Activated naive CD4-positive, alpha-beta T cell treated with anti-CD3 and anti-CD28 coated beads, Interleukin-2, amount 50 U/mL, for 16 hours (primary cell): ENCODE results near the gene PDCD6IP.

Experiments used
- DNase-seq: peaks from one replicate; pipeline ENCODE4 v3.0.0-alpha.2; 2020

The PDCD6IP gene

DNA sequence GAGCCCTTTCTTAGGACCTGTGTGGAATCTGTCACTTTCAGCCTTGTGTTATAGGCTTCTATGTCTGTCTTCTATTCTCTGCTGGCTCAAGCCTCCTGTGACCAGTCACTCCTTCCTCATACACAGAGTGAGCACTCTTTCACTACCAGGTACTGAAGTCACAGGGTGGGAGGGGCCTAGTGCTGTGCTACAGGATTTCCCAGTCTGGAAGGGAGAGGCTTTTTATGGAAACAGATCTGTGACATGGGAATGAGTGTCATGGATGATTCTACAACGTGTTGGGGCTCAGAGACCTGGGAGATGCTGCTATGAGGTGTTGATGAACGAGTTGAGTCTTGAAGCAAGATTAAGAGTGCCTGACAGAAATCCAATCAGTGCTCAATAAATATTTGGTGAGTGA is 100.5 kb downstream of the PDCD6IP start:
- no peak for DNase-seq

DNA sequence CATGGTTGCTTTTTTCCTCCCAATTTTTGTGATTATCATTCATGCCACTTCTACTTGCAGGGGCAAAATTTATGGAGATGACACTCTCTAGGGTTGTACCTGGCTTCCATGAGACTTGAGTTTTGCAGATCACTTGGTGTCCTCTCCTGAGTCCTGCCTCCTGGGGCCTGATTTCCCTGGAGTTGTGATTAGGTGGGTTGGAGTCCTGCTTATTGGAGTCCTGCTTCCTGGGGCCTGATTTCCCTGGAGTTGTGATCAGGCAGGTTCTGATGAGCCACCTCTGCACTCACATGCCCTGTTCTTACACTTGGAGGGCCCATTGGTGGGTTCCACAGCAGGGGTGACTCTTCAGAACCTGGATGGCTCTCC is 102.0 kb downstream of the PDCD6IP start:
- no peak for DNase-seq

GRCh38 chr3:33900809-33901505 is 102.5 kb downstream of the PDCD6IP start:
- DNase-seq, result no peak

DNA sequence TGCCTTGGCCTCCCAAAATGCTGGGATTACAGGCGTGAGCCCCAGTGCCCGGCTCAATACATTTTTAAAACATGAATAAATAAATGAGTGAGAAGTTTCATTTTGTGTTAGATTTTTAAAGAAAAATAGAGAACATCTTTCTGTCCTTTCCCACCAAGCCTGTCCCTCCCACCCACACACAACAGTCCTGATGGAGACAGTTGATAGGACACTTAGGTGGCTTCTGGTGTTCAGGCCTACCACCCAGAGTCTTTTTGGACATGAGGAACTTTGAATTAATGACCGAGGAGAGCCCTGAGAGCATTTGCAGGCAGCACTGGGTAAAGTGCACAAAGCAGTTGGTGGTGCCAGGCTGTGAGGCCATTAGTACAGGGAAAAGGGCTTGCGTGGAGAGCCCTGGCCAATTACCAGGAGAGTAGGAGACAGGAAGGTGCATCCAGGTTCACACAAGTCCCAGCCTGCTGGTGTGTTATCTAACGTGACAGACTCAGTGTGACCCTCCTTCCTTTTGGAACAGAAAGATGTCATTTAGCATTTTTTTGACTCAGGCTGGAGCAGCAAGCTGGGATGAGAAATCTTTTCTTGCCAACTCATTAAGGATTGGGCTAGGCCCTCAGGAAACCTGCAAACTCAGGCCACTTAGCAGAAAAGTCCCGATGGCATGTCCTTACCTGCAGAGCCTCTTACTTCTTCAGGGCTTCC is 103.6 kb downstream of the PDCD6IP start:
- no peak for DNase-seq

DNA sequence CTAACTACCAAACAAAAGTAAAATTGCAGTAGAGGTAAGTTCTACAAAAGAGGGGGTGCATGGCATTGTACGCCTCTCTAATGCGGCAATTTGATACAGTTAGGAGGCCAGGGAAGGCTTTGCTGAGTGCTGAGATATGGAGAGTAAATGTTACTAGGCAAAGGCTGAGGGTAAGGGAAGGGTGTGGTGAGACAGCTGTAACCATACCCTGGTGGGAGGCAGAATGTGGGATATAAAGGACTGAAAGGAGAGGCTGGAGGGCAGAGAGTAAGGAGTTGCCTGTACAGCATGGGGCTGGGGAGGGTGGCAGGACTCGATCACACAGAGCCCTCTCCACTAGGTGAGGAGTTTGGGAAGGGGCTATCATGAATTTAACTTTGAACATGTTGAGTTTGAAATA is 106.3 kb downstream of the PDCD6IP start:
- DNase-seq, result no peak

DNA sequence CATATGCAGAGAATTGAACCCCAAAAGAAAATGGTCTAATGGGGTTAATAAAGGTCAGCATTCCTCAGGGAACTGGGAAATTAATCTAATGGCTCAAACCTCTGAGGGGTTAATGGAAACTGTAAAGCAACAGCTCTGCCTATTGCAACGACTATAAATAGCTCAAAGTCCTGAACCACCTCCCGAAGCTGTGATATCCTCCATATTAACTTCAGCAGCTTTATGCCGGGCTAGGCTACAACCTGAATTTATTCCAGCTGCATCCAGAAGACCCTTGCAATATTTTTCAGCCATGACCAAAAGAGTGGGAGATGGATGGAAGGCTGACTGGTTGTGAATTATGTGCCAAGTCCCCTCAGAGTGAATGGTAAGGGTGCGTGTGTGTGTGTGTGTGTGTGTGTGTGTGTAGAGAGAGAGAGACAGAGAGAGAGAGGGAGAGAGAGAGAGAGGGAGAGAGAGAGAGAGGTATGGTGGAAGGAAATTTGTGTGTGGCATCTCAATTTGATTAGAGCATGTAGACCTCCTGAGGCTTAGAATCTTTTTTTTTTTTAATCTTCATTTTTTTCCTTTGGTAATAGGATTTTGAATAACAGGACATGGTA is 109.9 kb downstream of the PDCD6IP start:
- no peak for DNase-seq

DNA sequence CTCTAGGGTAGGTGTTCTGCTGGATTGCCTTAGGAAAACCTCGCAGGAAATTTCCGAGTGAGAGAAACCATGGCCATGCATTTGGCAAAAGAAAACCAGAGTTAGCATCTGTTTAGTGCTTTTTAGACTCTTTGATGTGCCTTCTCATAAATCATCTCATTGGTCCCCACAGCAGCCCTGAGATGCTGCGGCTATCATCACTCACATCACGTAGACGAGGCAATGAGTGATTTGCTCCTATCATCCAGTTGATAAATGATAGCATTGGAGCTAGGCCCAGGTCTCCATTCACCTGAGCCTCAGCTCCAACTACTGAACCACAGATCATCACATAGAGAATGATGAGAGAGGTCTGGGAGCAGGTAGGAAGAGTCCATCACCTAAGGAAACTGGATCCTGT is 111.1 kb downstream of the PDCD6IP start:
- no peak for DNase-seq

DNA sequence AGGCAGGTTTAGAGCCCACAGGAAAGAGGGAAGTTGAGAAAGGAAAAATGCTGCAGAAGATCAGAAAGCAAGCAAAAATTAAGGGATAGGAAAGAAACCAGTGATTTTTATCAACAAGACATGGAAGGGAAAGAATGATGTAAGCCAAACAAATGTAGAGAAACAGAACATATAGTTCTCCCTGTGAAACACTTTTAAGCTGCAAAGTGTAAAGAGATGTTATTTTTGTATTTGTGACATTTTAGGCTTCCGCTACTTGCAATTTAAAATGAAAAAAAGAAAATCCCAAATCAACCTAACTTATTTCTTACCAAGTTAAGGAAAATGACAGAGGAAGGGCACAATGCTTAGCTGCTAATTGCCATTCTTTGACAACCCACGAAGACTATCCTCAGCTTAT is 111.6 kb downstream of the PDCD6IP start:
- DNase-seq, result no peak

- no peak for DNase-seq
Observed at GRCh38 chr3:33911525-33912322, 113.3 kb downstream of the PDCD6IP start.

DNA sequence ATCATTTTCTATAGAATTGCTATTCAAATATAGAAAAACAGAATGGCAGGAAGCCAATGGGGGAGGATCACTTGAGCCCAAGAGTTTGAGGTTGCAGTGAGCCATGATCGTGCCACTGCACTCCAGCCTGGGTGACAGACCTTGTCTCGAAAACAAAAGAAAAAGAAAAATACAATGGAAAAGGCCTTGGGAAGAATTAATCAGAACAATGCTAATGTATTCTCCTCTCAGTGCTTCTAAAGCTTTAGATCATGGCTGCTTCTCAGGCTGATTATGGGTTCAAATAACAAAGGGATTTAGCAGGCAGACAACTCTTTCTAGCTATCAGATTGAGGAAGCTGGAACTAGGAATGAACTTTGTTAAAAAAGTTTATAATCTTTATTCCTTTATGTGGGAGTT is 115.8 kb downstream of the PDCD6IP start:
- DNase-seq, result no peak

GRCh38 chr3:33914731-33915379 is 116.4 kb downstream of the PDCD6IP start:
- no peak for DNase-seq

GRCh38 chr3:33915796-33916546 is 117.5 kb downstream of the PDCD6IP start:
- DNase-seq, result no peak

GRCh38 chr3:33918126-33918756 is 119.8 kb downstream of the PDCD6IP start:
- DNase-seq, result no peak
